G401 (cell line): ENCODE data around the gene RERE. TPM values are rescaled to one million over a fixed set of nuclear protein-coding genes. Genes with fewer than 3 reads are reported as not detected.

Experiments
- DNase-seq: peaks from one replicate; pipeline ENCODE4 v3.0.0-alpha.2; 2015; ENCODE audit warnings: low spot score
- in situ Hi-C: cut with HindIII; loops from 2 replicates; pipeline ENCODE4 v1.10.0; 2016; ENCODE audit warnings: low sequenced_read_pairs, mixed read lengths
- total RNA-seq: library from RNA; depleted of rRNA; stranded (reverse); fragments of >200 nt; shearing (Covaris generic); gene quantifications from 2 replicates; pipeline ENCODE4 v1.2.3, GENCODE V29; 2014

RERE gene
- total RNA-seq, 1 experiment from 2014 or later: 22.6 TPM

DNA sequence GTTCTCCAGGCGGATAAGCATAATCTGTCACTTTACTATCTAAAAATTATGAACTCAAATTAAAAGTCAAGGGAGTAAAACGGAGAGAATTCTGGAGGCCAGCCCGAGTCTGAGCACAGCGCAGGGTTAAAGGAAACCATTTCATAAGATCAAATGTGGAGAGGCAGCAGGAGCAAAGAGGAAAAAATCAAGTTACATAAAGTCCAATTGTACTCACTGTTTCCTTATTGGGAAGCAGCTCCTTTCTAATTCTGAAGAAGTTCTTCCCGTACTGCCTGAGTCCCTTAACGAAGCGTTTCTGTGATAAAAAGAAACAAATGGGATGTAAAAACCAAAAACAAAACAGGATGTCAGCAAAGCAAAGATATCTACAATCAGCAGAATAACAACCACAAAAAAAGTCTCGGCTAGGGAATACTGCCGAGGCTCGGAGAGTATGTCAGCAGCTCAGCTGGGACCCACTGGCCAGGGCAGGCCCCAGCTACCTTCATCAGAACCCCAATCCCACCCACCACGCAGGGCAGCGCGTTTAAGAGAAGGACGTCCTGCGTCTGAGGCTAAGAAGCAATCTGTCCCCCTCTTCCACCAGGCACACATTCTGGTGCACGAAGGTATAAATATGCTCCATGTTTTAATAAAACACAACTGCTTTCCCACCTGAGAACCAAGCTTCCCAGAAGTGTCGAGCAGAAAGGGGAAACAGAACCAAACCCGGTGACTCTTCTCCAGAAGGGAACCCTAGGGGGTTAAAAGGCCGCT is 394.8 kb downstream of the RERE start:
- in situ Hi-C loops: no loop called here
- DNase-seq: peak; percentile 54

DNA sequence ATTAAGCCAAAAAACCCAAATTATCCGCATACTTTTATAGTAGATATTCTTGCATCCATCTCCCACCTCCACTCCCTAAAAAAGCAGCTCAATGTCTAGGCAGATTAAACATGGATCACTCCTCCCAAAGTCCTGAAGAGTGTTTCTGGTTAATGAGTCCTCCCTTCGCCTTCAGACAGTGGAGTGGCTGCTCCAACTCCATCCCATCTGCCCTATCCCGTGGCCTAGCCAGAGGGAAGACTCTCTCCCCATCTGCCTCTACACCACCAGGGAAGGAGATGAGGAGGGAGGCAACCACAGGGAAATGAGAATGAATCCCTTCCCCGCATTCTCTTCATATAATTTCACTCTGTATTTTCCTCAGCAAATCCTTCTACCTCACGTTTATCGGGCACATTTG is 395.7 kb downstream of the RERE start:
- in situ Hi-C loops: no loop called here
- peak; percentile 83 for DNase-seq

DNA sequence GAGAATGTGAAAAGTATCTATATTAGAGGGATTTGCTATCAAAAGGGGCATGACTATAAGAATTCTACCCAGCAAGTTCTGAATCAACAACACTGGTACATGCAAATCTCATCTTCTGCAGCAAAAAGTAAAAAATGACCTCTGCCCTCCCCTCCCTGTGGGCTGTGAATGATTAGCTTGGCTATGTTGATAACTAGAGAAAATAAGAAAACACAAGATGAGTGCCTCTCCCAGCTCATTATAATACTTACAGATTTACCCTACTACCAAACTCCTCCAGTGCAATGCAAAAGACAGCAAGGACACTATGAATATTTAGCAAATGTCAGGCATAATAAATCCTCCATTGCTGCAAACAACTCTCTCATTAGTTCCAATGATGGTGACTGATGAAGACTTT is 397.1 kb downstream of the RERE start:
- DNase-seq: no peak
- in situ Hi-C loops: no loop called here

DNA sequence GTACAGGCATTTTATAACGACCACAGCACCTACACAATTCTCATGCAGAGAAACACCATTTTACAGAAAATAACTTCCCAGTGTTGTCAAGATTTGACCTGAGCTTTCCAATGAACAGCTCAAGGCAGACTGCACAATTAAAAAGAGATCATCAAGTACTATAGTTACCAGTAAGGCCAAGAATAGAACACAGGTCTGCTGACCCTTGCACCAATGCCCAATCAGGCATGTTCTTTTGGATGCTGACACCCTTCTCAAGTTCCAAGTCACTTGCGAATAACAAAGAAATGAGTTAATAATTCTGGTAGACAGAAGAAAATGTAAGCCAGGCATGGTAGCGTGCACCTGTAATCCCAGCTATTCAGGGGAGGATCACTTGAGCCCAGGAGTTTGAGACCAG is 397.6 kb downstream of the RERE start:
- in situ Hi-C loops: no loop called here
- DNase-seq: no peak

DNA sequence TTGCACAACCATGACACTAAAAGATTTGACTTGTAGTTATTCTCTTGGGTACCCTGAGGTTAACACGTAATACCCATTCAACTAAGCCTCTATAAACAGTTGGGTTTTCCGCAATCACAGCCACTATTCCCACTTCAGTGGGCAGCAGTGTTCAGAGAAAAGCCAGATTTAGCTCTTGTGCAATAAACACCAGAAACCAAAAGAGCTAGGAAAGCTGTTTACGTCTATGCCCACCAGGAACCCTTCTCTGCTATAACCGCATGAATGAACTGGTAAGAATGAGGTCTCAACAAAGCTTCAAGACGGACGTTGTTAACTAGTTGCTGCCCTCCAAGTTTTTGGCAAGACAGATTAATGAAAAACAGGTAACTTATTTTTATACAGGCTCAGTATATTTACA is 398.3 kb downstream of the RERE start:
- DNase-seq: no peak
- in situ Hi-C loops: no loop called here

DNA sequence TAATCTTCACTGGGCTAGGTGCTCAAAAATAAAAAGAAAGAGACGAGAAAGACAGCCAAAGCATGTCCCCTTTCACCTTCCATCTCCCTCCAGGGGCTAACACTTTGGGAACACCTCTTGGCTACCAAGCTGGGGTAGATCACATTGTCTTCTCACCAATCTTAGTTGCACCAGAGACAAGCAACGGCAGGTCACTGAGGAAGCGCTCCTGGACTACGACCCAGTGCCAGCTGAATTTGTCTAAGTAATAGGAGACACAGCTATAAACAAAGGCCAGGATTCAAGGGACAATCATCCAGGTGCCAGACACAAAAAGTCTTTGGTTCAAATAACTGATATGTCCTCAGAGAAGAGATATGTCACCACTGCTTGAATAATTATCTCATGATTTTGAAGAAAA is 399.1 kb downstream of the RERE start:
- in situ Hi-C loops: no loop called here
- DNase-seq: no peak

DNA sequence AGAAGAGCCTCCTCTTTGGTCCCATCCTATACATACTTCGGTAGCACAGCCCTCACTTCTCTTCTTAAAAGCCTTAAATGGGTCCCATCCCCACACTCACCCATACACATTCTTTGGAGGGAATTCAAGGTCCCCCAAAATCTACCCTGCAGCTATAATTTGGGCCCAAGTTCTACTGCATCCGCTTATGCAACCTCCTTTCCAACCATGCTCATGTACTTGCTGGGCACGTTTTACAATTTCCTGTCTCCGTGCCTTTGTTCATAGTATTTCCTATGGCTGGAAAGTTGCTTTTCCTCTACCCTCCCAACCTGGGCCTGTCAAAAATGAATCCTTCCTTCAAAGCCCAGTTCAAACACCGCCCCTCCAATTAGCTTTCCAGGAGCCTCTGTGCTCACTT is 399.8 kb downstream of the RERE start:
- in situ Hi-C loops: no loop called here
- no peak for DNase-seq

DNA sequence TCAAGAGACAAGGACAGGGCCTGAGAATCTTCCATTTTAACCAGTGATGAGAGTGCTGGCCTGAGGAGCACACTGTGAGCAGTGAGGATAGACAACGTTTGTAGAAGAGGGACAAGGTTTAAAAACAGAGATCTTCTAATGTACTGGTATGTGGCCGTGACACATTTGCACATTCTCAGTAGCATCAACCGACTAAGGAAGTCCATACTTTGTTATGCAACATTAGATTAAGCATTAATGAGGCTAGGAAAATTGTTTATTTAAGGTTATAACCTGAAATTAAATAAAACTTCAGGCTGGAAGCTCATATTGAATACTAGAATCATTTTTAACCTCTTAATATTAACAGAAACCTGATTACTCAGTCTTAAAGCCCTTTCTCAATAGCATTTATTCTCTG is 400.6 kb downstream of the RERE start:
- no peak for DNase-seq
- in situ Hi-C loops: no loop called here

DNA sequence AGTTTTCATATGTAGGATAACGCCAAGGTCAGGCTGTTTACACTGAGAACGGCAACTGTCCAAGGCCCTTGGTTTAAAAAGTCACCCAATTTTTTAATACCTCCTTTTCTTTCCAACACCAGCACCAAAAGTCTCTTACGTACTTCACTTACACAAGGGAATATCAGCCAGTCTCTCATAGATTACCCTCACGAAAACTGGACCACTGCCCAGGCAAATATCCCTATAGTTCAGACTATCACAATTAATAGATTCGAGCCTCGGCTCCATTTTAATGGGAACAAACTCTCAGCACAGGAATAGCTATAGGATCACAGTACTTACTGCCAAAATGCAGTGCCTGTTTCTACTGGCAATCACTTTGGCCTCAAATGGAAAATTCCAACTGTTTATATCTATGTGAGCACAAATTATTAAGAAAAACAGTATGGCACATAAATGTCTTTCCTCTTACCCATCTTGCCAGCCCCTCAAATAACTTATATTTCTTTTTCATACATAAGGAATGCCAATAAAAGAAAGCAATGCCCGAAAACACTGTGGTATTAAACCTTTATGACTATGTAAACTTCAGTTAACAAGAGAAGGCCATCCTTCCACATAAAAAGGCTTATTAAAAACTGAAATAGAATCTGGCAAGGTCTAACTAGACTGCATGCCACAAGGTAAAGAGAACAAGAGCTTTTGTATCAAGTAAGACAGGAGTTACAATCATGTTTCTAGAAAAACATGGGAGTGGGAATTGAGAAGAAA is 401.7 kb downstream of the RERE start:
- no peak for DNase-seq
- in situ Hi-C loops: no loop called here

DNA sequence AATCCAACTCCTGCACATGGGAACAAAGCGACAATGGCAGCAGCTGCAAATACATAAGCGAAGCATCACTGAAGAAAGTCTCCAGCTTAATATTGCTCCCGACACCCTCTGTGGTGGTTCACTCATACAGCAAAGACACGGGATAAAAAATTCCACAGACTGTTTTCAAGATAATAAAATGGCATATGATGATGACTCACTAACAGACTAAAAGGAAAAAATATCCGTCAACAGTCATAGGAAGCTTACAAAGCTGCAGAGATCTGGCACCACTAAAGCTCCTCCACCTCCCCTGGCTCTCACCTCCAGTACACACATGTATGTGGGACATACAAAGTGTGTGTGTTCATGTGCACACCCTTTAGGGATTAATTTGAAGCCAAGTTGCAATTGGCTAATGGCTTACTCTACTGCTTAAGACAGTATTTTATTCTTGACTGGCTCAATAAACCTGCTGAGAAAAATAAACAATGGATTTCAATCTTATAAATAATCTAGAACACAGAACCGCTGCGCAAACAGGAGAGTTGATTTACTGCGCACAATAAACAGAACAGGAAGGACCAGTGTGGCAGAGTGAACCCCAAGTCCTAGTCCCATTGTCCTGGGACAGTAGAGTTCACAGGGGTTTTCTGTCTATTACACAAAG is 405.1 kb downstream of the RERE start:
- in situ Hi-C loops: no loop called here
- DNase-seq: no peak

DNA sequence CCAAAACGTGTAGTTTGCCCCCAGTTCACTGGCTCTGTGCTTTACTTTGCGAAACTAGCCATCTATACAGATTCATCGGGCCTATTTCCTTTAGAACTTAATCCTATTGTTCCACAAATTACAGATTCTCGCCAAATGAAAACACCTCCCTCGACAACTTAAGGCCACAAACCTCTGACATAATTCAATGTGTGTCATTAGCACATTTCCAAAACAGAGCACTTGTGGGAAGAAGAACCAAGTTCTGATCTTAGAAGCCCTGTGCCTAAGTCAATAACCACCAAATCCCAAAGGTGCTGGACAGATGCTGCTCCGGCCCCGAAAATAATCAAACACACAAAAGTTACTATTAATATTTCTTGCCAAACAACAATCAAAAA is 405.6 kb downstream of the RERE start:
- DNase-seq: no peak
- in situ Hi-C loops: no loop called here

DNA sequence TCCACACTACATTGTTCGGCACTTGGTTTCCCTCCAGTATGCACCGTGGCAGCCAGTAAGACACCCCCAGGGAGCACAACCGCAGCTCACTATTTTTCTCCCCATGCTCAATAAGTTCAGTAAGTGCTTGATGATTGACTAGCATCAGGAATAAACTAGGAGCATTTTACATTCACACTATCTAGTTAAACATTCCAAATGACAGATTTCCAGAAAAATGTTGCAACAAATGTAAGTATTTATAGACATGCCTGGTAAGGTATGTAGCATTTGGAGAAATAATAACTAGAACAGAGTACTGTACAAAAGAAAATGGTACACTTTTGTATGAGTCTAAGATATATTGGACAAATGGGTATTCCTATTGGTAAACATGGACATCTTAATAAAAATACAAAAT is 406.6 kb downstream of the RERE start:
- no peak for DNase-seq
- in situ Hi-C loops: no loop called here

DNA sequence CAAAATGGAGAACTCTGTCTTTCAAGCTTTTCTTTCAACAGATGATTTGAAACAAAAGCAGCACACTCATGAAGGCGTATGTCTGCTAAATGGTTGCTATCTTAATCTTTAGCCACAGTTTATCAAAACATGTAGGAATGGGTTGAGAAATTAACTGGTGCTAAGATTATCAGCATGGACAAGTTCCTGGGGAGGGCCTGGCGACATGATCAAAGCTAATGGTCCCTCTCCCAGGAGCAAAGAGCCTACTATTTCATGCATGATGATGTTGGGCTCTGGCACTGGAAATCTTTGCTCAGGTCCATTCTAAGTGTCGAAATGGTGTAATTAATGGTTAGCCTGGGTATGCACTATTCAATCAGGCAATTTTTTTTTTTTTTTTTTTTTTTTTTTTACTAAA is 407.8 kb downstream of the RERE start:
- DNase-seq: no peak
- in situ Hi-C loops: no loop called here

DNA sequence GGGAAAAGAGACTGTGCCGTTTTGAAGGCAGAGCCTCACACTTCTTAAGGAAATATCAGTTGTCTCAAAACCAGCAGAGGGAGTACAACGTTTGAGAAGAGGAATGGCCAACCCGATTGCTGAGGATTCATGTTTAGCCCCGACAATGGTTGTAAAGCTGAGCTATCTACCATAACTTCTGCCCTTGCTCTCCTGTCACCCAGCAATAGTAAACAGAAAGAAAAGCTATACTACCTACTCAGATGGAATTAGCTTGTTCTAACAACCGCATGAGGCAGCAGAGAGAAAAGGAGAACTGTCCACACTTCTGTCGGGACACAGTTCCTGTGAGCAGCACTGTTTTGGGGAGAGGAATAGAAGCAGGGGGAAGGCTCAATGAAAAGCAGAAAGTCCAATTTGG is 408.3 kb downstream of the RERE start:
- DNase-seq: peak; percentile 75
- in situ Hi-C loops: no loop called here

DNA sequence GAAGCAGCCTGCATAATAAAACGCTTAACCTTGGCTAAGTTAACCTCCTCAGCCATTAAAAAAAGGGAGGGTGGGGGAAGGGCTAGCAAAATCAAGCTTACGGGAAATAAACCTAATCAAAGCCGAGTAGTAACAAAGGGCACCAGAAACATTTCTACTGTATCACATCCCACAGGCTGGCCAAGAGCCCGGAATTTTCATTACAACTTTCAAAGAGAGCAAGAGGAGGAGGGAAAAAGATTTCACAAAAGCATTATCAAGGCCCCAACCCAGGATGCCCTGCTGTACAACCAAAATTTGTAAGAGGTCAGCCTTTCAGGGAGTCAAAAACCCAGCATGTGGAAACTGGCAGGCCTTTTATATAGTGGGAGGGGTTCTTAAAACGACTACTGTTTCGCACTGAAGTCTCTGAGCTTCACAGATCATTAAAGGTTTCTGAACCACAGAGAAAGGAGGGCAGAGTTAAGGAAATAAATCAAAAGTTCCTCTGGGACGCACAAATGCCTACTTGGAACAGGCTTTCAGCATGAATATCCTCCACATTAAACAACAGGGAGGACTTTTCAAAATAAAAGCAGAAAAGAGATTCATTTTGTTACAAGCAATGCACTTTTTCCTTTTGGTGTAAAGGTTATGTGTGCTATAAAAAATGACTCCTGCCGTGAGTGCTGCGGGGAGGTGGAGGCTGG is 409.1 kb downstream of the RERE start:
- DNase-seq: no peak
- in situ Hi-C loops: no loop called here

DNA sequence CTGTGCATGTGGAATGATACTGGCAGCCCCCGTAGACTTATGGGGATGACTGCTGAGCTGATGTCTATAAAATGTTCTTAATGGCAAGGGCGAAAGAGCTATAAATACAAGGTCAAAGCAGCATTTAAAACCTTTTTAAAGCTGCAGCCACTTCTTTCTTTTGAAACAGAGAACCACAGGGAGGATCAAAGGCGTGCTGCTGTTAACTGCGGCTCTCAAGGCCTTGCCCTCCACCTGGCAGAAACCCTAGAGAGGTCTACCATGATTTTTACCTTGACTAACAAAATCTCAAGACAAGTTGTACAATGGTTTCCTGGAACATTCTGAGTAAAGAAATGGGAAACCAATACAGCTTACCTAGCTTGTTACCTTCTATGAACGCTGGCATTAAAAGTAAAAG is 409.8 kb downstream of the RERE start:
- in situ Hi-C loops: no loop called here
- DNase-seq: no peak

DNA sequence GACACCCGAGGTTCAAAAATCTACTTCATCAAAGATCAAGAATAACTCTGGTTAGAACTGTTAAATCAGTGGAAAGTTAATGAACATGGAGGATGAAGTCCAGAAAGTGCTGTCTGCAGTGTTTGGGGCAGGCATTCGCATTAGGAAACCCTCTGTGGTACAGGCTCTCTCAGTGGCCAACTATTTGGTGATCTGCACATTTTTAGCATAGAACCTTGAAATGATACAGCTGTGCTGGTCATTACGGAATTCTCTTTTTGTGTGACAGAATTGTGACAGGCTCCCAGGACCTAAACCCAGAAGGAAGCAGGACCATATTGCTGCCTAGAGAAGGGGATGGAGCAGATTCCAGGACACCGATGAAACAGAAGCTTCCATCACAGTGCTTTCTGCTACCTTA is 410.5 kb downstream of the RERE start:
- DNase-seq: no peak
- in situ Hi-C loops: no loop called here

DNA sequence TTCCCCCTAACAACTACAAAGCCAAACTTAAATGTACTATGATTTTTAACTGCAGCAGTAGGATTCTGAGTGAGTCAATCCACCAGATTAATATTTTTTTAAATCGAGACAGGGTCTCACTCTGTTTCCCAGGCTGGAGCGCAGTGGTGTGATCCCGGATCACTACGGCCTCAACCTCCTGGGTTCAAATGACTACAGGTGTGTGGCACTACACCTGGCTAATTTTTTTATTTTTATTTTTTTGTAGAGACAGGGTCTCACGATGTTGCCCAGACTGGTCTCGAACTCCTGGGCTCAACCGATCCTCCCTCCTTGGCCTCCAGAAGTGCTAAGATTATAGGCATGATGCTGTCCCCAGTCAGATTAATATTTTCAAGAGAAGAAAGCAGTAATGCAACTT is 411.4 kb downstream of the RERE start:
- in situ Hi-C loops: no loop called here
- DNase-seq: no peak

DNA sequence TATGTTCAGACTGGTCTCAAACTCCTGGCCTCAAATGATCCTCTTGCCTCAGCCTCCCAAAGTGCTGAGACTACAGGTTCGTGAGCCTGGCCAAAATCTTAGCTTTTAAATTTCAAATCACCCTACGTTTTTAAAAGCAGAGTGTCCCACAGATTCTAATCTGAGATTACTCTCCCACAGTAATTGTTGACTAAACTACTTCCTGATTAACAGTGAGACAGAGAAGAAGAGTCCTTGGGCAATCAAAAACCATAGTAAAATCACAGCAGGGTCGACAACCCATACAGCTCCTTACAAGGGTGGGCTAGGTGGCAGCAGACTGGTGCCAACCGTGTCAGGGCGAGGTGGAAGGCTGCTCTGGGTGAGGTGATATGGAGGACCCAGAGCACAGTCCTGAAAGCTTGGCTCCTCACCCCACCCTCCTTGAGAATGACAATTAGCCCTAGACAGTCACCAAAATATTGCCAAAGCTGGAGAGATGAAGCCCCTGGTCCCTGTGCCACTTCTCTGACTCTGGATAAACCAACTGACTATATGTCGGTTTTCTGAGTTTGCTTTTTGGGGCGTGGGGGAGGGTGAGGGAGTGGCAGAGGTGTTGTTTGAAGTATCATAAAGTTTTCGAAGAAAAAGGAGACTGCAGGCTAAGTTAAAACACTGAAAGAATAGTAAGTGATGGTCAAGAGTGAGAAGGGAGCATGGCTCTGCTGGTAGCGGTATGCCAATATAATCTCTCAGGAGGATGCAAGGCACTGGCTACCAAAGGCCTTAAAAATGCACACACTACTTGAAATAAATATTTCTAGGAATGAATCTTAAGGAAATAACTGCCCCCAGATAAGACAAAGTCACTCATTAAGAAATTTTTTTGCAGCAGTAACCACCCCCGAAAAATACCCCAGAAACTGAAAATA is 412.7 kb downstream of the RERE start:
- in situ Hi-C loops: no loop called here
- no peak for DNase-seq
